ENCODE data around the gene MDFIC2. TPM values are rescaled to one million over a fixed set of nuclear protein-coding genes. Genes with fewer than 3 reads are reported as not detected.
A peak's percentile ranks its signal among the peaks of the same experiment; 100 is the strongest.

MDFIC2 gene
- total and polyA plus RNA-seq, 2 experiments from 2014 or later, result not detected

DNA sequence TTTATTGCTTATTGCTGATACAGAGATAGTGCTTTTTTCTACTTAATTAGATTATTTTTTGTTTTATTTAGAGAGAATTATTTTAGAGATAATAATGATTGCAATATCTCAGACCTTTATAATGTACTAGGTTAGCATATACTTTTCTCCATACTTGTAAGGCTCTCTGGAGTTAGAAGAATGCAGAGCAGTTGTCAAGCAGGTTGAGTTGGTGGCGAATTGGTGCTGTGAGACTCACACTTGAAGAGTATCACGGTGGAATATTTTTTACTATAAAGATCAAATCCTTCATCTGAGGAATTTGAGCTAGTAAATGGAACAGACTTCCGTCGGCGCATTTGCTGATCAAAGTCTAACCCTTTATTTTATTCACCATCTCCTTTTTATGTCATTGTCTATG is 47.3 kb upstream of the MDFIC2 start (continued):
- TF ChIP-seq CREB1 (CRISPR knock-in tag; IDR thresholded peaks at IDR 0.05; ENCODE audit: low read depth) (no peak), ZNF114 (CRISPR knock-in tag; IDR thresholded peaks at IDR 0.05) (no peak), NANOG (IDR thresholded peaks at IDR 0.05; ENCODE audit: borderline replicate concordance) (no peak)
- TF ChIP-seq, protein P1, sequence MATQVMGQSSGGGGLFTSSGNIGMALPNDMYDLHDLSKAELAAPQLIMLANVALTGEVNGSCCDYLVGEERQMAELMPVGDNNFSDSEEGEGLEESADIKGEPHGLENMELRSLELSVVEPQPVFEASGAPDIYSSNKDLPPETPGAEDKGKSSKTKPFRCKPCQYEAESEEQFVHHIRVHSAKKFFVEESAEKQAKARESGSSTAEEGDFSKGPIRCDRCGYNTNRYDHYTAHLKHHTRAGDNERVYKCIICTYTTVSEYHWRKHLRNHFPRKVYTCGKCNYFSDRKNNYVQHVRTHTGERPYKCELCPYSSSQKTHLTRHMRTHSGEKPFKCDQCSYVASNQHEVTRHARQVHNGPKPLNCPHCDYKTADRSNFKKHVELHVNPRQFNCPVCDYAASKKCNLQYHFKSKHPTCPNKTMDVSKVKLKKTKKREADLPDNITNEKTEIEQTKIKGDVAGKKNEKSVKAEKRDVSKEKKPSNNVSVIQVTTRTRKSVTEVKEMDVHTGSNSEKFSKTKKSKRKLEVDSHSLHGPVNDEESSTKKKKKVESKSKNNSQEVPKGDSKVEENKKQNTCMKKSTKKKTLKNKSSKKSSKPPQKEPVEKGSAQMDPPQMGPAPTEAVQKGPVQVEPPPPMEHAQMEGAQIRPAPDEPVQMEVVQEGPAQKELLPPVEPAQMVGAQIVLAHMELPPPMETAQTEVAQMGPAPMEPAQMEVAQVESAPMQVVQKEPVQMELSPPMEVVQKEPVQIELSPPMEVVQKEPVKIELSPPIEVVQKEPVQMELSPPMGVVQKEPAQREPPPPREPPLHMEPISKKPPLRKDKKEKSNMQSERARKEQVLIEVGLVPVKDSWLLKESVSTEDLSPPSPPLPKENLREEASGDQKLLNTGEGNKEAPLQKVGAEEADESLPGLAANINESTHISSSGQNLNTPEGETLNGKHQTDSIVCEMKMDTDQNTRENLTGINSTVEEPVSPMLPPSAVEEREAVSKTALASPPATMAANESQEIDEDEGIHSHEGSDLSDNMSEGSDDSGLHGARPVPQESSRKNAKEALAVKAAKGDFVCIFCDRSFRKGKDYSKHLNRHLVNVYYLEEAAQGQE (IDR thresholded peaks at IDR 0.05; ENCODE audit: unreplicated experiment), result no peak

GRCh38 chr3:70358978-70359580 is 46.6 kb upstream of the MDFIC2 start:
- no peak overlapping the region for H3K4me3 ChIP-seq
- H3F3A ChIP-seq (replicated peaks; ENCODE audit: low read depth), result no peaks in the 10 kb centered on the region
- H3K27me3 Mint-ChIP-seq (ENCODE audit: insufficient read depth, low read depth, poor library complexity), result no peaks in the 10 kb centered on the region
- DNase-seq (ENCODE audit: low spot score), result peak; percentile 50
- H3K79me2 ChIP-seq (replicated peaks; ENCODE audit: insufficient read depth), result no peaks in the 10 kb centered on the region
- H3K4me1 ChIP-seq (ENCODE audit: insufficient read depth), result no peaks in the 10 kb centered on the region
- TF ChIP-seq EZH2 (IDR thresholded peaks at IDR 0.05; ENCODE audit: low read depth, unreplicated experiment) (no peak), NANOG (IDR thresholded peaks at IDR 0.05; ENCODE audit: borderline replicate concordance) (no peak), STAT1 (IDR thresholded peaks at IDR 0.05; ENCODE audit: unreplicated experiment) (no peak), JUNB (IDR thresholded peaks at IDR 0.05; ENCODE audit: unreplicated experiment) (no peak)
- TF ChIP-seq, protein P2, sequence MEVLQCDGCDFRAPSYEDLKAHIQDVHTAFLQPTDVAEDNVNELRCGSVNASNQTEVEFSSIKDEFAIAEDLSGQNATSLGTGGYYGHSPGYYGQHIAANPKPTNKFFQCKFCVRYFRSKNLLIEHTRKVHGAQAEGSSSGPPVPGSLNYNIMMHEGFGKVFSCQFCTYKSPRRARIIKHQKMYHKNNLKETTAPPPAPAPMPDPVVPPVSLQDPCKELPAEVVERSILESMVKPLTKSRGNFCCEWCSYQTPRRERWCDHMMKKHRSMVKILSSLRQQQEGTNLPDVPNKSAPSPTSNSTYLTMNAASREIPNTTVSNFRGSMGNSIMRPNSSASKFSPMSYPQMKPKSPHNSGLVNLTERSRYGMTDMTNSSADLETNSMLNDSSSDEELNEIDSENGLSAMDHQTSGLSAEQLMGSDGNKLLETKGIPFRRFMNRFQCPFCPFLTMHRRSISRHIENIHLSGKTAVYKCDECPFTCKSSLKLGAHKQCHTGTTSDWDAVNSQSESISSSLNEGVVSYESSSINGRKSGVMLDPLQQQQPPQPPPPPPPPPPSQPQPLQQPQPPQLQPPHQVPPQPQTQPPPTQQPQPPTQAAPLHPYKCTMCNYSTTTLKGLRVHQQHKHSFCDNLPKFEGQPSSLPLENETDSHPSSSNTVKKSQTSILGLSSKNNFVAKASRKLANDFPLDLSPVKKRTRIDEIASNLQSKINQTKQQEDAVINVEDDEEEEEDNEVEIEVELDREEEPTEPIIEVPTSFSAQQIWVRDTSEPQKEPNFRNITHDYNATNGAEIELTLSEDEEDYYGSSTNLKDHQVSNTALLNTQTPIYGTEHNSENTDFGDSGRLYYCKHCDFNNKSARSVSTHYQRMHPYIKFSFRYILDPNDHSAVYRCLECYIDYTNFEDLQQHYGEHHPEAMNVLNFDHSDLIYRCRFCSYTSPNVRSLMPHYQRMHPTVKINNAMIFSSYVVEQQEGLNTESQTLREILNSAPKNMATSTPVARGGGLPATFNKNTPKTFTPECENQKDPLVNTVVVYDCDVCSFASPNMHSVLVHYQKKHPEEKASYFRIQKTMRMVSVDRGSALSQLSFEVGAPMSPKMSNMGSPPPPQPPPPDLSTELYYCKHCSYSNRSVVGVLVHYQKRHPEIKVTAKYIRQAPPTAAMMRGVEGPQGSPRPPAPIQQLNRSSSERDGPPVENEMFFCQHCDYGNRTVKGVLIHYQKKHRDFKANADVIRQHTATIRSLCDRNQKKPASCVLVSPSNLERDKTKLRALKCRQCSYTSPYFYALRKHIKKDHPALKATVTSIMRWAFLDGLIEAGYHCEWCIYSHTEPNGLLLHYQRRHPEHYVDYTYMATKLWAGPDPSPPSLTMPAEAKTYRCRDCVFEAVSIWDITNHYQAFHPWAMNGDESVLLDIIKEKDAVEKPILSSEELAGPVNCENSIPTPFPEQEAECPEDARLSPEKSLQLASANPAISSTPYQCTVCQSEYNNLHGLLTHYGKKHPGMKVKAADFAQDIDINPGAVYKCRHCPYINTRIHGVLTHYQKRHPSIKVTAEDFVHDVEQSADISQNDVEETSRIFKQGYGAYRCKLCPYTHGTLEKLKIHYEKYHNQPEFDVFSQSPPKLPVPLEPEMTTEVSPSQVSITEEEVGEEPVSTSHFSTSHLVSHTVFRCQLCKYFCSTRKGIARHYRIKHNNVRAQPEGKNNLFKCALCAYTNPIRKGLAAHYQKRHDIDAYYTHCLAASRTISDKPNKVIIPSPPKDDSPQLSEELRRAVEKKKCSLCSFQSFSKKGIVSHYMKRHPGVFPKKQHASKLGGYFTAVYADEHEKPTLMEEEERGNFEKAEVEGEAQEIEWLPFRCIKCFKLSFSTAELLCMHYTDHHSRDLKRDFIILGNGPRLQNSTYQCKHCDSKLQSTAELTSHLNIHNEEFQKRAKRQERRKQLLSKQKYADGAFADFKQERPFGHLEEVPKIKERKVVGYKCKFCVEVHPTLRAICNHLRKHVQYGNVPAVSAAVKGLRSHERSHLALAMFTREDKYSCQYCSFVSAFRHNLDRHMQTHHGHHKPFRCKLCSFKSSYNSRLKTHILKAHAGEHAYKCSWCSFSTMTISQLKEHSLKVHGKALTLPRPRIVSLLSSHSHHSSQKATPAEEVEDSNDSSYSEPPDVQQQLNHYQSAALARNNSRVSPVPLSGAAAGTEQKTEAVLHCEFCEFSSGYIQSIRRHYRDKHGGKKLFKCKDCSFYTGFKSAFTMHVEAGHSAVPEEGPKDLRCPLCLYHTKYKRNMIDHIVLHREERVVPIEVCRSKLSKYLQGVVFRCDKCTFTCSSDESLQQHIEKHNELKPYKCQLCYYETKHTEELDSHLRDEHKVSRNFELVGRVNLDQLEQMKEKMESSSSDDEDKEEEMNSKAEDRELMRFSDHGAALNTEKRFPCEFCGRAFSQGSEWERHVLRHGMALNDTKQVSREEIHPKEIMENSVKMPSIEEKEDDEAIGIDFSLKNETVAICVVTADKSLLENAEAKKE (CRISPR knock-in tag; IDR thresholded peaks at IDR 0.05), result no peak
- TF ChIP-seq, protein P1 (IDR thresholded peaks at IDR 0.05; ENCODE audit: unreplicated experiment), result no peak
- TF ChIP-seq, protein P3, sequence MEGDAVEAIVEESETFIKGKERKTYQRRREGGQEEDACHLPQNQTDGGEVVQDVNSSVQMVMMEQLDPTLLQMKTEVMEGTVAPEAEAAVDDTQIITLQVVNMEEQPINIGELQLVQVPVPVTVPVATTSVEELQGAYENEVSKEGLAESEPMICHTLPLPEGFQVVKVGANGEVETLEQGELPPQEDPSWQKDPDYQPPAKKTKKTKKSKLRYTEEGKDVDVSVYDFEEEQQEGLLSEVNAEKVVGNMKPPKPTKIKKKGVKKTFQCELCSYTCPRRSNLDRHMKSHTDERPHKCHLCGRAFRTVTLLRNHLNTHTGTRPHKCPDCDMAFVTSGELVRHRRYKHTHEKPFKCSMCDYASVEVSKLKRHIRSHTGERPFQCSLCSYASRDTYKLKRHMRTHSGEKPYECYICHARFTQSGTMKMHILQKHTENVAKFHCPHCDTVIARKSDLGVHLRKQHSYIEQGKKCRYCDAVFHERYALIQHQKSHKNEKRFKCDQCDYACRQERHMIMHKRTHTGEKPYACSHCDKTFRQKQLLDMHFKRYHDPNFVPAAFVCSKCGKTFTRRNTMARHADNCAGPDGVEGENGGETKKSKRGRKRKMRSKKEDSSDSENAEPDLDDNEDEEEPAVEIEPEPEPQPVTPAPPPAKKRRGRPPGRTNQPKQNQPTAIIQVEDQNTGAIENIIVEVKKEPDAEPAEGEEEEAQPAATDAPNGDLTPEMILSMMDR (conservative IDR thresholded peaks at IDR 0.05; ENCODE audit: low read depth in 2 of 2), result peak; percentile 75 to 87
- H3K4me2 ChIP-seq, result no peak overlapping the region
- no peaks in the 10 kb centered on the region for H3K36me3 ChIP-seq (ENCODE audit: insufficient read depth)
- H3K27me3 ChIP-seq (ENCODE audit: insufficient read depth), result no peaks in the 10 kb centered on the region
- 0 out of 3 replicates have a peak, but pooled peaks cover under 1% of the 10 kb centered on the region for H3K36me3 Mint-ChIP-seq (ENCODE audit: low read depth)
- H3K4me3 Mint-ChIP-seq, result no peak overlapping the region
- no peaks in the 10 kb centered on the region for H4K20me1 ChIP-seq (replicated peaks; ENCODE audit: insufficient read depth)
- peaks cover under 1% of the 10 kb centered on the region; the same call in 2 of the 3 replicates for H3K9me3 Mint-ChIP-seq
- H2AFZ ChIP-seq, result no peak overlapping the region
- H3K4me1 Mint-ChIP-seq, result peaks cover 3% of the 10 kb centered on the region; the same call in 2 of the 3 replicates
- no peaks in the 10 kb centered on the region for H3K9me2 ChIP-seq (ENCODE audit: insufficient read depth)
- peak; percentile 62 for ATAC-seq
- H3K27ac Mint-ChIP-seq, result no peak overlapping the region
- no peak overlapping the region for H3K27ac ChIP-seq (ENCODE audit: low read depth)
